ENCODE data around the gene RAPGEF6.

The RAPGEF6 gene

DNA sequence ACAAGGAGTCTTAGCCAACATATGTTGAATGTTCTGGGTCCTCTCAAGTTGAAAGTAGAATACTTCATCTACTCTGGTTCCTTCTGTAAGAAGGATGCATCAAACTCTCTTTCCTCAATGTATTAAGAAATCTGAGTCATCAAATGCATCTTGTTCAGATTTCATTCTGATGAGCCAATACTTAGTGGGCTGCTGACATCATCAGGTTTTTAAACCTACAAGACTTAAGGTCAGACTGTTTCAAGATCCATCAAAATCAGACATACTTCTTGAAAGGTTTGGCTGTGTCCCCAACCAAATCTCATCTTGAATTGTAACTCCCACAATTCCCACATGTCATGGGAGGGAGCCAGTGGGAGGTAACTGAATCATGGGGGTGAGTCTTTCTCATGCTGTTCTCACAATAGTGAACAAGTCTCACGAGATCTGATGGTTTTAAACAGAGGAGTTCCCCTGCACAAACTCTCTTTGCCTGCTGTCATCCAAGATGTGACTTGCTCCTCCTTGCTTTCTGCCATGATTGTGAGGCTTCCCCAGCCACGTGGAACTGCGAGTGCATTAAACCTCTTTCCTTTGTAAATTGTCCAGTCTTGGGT lies 168.8 kb downstream of the RAPGEF6 start (continued):
- TF ChIP-seq, protein P1, sequence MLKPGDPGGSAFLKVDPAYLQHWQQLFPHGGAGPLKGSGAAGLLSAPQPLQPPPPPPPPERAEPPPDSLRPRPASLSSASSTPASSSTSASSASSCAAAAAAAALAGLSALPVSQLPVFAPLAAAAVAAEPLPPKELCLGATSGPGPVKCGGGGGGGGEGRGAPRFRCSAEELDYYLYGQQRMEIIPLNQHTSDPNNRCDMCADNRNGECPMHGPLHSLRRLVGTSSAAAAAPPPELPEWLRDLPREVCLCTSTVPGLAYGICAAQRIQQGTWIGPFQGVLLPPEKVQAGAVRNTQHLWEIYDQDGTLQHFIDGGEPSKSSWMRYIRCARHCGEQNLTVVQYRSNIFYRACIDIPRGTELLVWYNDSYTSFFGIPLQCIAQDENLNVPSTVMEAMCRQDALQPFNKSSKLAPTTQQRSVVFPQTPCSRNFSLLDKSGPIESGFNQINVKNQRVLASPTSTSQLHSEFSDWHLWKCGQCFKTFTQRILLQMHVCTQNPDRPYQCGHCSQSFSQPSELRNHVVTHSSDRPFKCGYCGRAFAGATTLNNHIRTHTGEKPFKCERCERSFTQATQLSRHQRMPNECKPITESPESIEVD (tag by site-specific recombination; IDR thresholded peaks at IDR 0.05): no peak
- TF ChIP-seq HOXC10 (CRISPR knock-in tag; IDR thresholded peaks at IDR 0.05): no peak
- TF ChIP-seq, protein P2, sequence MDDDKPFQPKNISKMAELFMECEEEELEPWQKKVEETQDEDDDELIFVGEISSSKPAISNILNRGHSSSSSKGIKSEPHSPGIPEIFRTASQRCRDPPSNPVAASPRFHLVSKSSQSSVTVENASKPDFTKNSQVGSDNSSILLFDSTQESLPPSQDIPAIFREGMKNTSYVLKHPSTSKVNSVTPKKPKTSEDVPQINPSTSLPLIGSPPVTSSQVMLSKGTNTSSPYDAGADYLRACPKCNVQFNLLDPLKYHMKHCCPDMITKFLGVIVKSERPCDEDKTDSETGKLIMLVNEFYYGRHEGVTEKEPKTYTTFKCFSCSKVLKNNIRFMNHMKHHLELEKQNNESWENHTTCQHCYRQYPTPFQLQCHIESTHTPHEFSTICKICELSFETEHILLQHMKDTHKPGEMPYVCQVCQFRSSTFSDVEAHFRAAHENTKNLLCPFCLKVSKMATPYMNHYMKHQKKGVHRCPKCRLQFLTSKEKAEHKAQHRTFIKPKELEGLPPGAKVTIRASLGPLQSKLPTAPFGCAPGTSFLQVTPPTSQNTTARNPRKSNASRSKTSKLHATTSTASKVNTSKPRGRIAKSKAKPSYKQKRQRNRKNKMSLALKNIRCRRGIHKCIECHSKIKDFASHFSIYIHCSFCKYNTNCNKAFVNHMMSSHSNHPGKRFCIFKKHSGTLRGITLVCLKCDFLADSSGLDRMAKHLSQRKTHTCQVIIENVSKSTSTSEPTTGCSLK (tag by site-specific recombination; IDR thresholded peaks at IDR 0.05): no peak
- TF ChIP-seq ZNF501 (tag by site-specific recombination; IDR thresholded peaks at IDR 0.05): no peak
- no peak for TF ChIP-seq ZNF391 (tag by site-specific recombination; IDR thresholded peaks at IDR 0.05; ENCODE audit: borderline replicate concordance, low read depth)
- TF ChIP-seq ZNF677 (tag by site-specific recombination; IDR thresholded peaks at IDR 0.05): no peak
- TF ChIP-seq ZNF555 (tag by site-specific recombination; conservative IDR thresholded peaks at IDR 0.05): no peak
- no peak for TF ChIP-seq PRDM1 (tag by site-specific recombination; IDR thresholded peaks at IDR 0.05)
- no peak for TF ChIP-seq ZNF221 (tag by site-specific recombination; IDR thresholded peaks at IDR 0.05; ENCODE audit: borderline replicate concordance)
- TF ChIP-seq ZEB2 (tag by site-specific recombination; IDR thresholded peaks at IDR 0.05): peak; percentile 32; the same call in 1 of the 2 replicates
- no peak for TF ChIP-seq MYNN (tag by site-specific recombination; IDR thresholded peaks at IDR 0.05; ENCODE audit: borderline replicate concordance)
- no peak for TF ChIP-seq ZNF157 (tag by site-specific recombination; IDR thresholded peaks at IDR 0.05)
- TF ChIP-seq, protein P3, sequence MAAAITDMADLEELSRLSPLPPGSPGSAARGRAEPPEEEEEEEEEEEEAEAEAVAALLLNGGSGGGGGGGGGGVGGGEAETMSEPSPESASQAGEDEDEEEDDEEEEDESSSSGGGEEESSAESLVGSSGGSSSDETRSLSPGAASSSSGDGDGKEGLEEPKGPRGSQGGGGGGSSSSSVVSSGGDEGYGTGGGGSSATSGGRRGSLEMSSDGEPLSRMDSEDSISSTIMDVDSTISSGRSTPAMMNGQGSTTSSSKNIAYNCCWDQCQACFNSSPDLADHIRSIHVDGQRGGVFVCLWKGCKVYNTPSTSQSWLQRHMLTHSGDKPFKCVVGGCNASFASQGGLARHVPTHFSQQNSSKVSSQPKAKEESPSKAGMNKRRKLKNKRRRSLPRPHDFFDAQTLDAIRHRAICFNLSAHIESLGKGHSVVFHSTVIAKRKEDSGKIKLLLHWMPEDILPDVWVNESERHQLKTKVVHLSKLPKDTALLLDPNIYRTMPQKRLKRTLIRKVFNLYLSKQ (tag by site-specific recombination; IDR thresholded peaks at IDR 0.05; ENCODE audit: borderline replicate concordance): no peak
- TF ChIP-seq ZNF560 (tag by site-specific recombination; IDR thresholded peaks at IDR 0.05; ENCODE audit: borderline replicate concordance): no peak
- no peak for TF ChIP-seq ZNF354C (tag by site-specific recombination; IDR thresholded peaks at IDR 0.05; ENCODE audit: borderline replicate concordance, low read depth)
- TF ChIP-seq FEZF1 (tag by site-specific recombination; IDR thresholded peaks at IDR 0.05): no peak
- no peak for TF ChIP-seq ZNF585B (tag by site-specific recombination; IDR thresholded peaks at IDR 0.05)
- TF ChIP-seq, protein P4, sequence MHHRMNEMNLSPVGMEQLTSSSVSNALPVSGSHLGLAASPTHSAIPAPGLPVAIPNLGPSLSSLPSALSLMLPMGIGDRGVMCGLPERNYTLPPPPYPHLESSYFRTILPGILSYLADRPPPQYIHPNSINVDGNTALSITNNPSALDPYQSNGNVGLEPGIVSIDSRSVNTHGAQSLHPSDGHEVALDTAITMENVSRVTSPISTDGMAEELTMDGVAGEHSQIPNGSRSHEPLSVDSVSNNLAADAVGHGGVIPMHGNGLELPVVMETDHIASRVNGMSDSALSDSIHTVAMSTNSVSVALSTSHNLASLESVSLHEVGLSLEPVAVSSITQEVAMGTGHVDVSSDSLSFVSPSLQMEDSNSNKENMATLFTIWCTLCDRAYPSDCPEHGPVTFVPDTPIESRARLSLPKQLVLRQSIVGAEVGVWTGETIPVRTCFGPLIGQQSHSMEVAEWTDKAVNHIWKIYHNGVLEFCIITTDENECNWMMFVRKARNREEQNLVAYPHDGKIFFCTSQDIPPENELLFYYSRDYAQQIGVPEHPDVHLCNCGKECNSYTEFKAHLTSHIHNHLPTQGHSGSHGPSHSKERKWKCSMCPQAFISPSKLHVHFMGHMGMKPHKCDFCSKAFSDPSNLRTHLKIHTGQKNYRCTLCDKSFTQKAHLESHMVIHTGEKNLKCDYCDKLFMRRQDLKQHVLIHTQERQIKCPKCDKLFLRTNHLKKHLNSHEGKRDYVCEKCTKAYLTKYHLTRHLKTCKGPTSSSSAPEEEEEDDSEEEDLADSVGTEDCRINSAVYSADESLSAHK (tag by site-specific recombination; IDR thresholded peaks at IDR 0.05): peak; percentile 35; the same call in 1 of the 2 replicates
- TF ChIP-seq ZNF175 (tag by site-specific recombination; IDR thresholded peaks at IDR 0.05): no peak
- TF ChIP-seq, protein P5, sequence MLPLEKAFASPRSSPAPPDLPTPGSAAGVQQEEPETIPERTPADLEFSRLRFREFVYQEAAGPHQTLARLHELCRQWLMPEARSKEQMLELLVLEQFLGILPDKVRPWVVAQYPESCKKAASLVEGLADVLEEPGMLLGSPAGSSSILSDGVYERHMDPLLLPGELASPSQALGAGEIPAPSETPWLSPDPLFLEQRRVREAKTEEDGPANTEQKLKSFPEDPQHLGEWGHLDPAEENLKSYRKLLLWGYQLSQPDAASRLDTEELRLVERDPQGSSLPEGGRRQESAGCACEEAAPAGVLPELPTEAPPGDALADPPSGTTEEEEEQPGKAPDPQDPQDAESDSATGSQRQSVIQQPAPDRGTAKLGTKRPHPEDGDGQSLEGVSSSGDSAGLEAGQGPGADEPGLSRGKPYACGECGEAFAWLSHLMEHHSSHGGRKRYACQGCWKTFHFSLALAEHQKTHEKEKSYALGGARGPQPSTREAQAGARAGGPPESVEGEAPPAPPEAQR (tag by site-specific recombination; IDR thresholded peaks at IDR 0.05): no peak
- TF ChIP-seq, protein P6, sequence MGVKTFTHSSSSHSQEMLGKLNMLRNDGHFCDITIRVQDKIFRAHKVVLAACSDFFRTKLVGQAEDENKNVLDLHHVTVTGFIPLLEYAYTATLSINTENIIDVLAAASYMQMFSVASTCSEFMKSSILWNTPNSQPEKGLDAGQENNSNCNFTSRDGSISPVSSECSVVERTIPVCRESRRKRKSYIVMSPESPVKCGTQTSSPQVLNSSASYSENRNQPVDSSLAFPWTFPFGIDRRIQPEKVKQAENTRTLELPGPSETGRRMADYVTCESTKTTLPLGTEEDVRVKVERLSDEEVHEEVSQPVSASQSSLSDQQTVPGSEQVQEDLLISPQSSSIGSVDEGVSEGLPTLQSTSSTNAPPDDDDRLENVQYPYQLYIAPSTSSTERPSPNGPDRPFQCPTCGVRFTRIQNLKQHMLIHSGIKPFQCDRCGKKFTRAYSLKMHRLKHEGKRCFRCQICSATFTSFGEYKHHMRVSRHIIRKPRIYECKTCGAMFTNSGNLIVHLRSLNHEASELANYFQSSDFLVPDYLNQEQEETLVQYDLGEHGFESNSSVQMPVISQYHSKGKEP (tag by site-specific recombination; IDR thresholded peaks at IDR 0.05): no peak
- TF ChIP-seq ZNF16 (tag by site-specific recombination; IDR thresholded peaks at IDR 0.05; ENCODE audit: low read depth): no peak
- no peak for TF ChIP-seq ZNF155 (tag by site-specific recombination; IDR thresholded peaks at IDR 0.05)
- no peak for TF ChIP-seq MZF1 (tag by site-specific recombination; IDR thresholded peaks at IDR 0.05; ENCODE audit: borderline replicate concordance)
- TF ChIP-seq, protein P7, sequence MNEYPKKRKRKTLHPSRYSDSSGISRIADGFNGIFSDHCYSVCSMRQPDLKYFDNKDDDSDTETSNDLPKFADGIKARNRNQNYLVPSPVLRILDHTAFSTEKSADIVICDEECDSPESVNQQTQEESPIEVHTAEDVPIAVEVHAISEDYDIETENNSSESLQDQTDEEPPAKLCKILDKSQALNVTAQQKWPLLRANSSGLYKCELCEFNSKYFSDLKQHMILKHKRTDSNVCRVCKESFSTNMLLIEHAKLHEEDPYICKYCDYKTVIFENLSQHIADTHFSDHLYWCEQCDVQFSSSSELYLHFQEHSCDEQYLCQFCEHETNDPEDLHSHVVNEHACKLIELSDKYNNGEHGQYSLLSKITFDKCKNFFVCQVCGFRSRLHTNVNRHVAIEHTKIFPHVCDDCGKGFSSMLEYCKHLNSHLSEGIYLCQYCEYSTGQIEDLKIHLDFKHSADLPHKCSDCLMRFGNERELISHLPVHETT (tag by site-specific recombination; IDR thresholded peaks at IDR 0.05): no peak
- TF ChIP-seq ZNF629 (tag by site-specific recombination; IDR thresholded peaks at IDR 0.05): peak; percentile 75
- TF ChIP-seq ZNF341 (tag by site-specific recombination; IDR thresholded peaks at IDR 0.05; ENCODE audit: low read depth): no peak

All from HEK293 (cell line).